Neural cell (in vitro differentiated cells): ENCODE results near the gene COPS8. TPM values are rescaled to one million over a fixed set of nuclear protein-coding genes. Genes with fewer than 3 reads are reported as not detected.

Experiments
- H2AFZ ChIP-seq: fragments of 200-600, 300-800 bp; sonication (generic), shearing (Covaris generic); 2 replicates; pipeline ENCODE4 v1.6.0; 2014; ENCODE audit warnings: low read depth, mild to moderate bottlenecking, antibody characterized with exemption, low read length, moderate library complexity
- H3F3A ChIP-seq: fragments of 200-600 bp; shearing (Covaris generic); 2 replicates; pipeline ENCODE4 v1.6.1; 2016; ENCODE audit warnings: mild to moderate bottlenecking, moderate library complexity, mixed read lengths, antibody characterized with exemption, low read length; ENCODE audit not compliant: insufficient read depth, poor library complexity, severe bottlenecking
- H3K27ac ChIP-seq: fragments of 200-600, 300-800 bp; sonication (generic), shearing (Covaris generic); 2 replicates; pipeline ENCODE4 v1.5.1; 2014; ENCODE audit warnings: mild to moderate bottlenecking, low read length, moderate library complexity
- H3K27me3 ChIP-seq: fragments of 300-800, 200-600 bp; sonication (generic), shearing (Covaris generic); 2 replicates; pipeline ENCODE4 v1.6.0; 2014; ENCODE audit warnings: mild to moderate bottlenecking, low read depth, low read length, moderate library complexity; ENCODE audit not compliant: insufficient read depth
- H3K36me3 ChIP-seq: fragments of 300-800, 200-600 bp; sonication (generic), shearing (Covaris generic); 2 replicates; pipeline ENCODE4 v1.5.1; 2014; ENCODE audit warnings: mild to moderate bottlenecking, antibody characterized with exemption, low read length, moderate library complexity; ENCODE audit not compliant: insufficient read depth
- H3K4me2 ChIP-seq: fragments of 300-800, 200-600 bp; sonication (generic), shearing (Covaris generic); 2 replicates; pipeline ENCODE4 v1.6.0; 2014; ENCODE audit warnings: mild to moderate bottlenecking, low read length
- H3K4me3 ChIP-seq: fragments of 300-800, 200-600 bp; sonication (generic), shearing (Covaris generic); 2 replicates; pipeline ENCODE4 v1.5.1; 2014; ENCODE audit warnings: mild to moderate bottlenecking, low read length, moderate library complexity
- H3K79me2 ChIP-seq: fragments of 200-600 bp; shearing (Covaris generic); replicated peaks from 2 replicates; pipeline ENCODE4 v1.6.0; 2014; ENCODE audit warnings: mild to moderate bottlenecking, low read length, moderate library complexity; ENCODE audit not compliant: insufficient read depth
- H3K9ac ChIP-seq: fragments of 300-800, 200-600 bp; sonication (generic), shearing (Covaris generic); 2 replicates; pipeline ENCODE4 v1.6.1; 2016; ENCODE audit warnings: mild to moderate bottlenecking, low read length, mixed read lengths
- H3K9me2 ChIP-seq: fragments of 200-600 bp; shearing (Covaris generic); 2 replicates; pipeline ENCODE4 v1.6.1; 2016; ENCODE audit warnings: mild to moderate bottlenecking, low read length, mixed read lengths; ENCODE audit not compliant: insufficient read depth
- H3K9me3 ChIP-seq: fragments of 200-600, 300-800 bp; sonication (generic), shearing (Covaris generic); 2 replicates; pipeline ENCODE4 v1.6.1; 2016; ENCODE audit warnings: mild to moderate bottlenecking, mixed run types, low read length, moderate library complexity, mixed read lengths
- H4K20me1 ChIP-seq: fragments of 200-600 bp; shearing (Covaris generic); 2 replicates; pipeline ENCODE4 v1.6.1; 2016; ENCODE audit warnings: mild to moderate bottlenecking, mixed run types; ENCODE audit not compliant: insufficient read depth
- CTCF ChIP-seq: fragments of 450-650 bp; IDR thresholded peaks from 2 replicates; pipeline ENCODE4 v1.5.1; 2014; ENCODE audit warnings: antibody characterized with exemption, mild to moderate bottlenecking, moderate library complexity; ENCODE audit not compliant: poor library complexity, severe bottlenecking
- EP300 ChIP-seq: fragments of 450-650 bp; conservative IDR thresholded peaks from 2 replicates; pipeline ENCODE4 v1.6.1; 2014; ENCODE audit warnings: antibody characterized with exemption, mild to moderate bottlenecking, moderate library complexity; ENCODE audit not compliant: poor library complexity, severe bottlenecking
- EZH2 ChIP-seq: fragments of 200-600, 300-800 bp; shearing (Covaris generic), sonication (generic); IDR thresholded peaks from 2 replicates; pipeline ENCODE4 v1.6.1; 2014; ENCODE audit warnings: antibody characterized with exemption, low read length, borderline replicate concordance, mild to moderate bottlenecking; ENCODE audit not compliant: insufficient read depth, poor library complexity, severe bottlenecking
- MXI1 ChIP-seq: fragments of 450-650 bp; conservative IDR thresholded peaks from 2 replicates; pipeline ENCODE4 v1.6.1; 2014; ENCODE audit warnings: antibody characterized with exemption, mild to moderate bottlenecking; ENCODE audit not compliant: poor library complexity, severe bottlenecking
- POLR2AphosphoS5 ChIP-seq: IDR thresholded peaks from 2 replicates; pipeline ENCODE4 v1.6.1; 2012
- RAD21 ChIP-seq: fragments of 450-650 bp; conservative IDR thresholded peaks from 2 replicates; pipeline ENCODE4 v1.6.1; 2014; ENCODE audit warnings: antibody characterized with exemption, mild to moderate bottlenecking, moderate library complexity
- REST ChIP-seq: IDR thresholded peaks from 2 replicates; pipeline ENCODE4 v1.6.1; 2012; ENCODE audit warnings: borderline replicate concordance
- SMC3 ChIP-seq: fragments of 450-650 bp; conservative IDR thresholded peaks from 2 replicates; pipeline ENCODE4 v1.6.1; 2014; ENCODE audit warnings: antibody characterized with exemption, mild to moderate bottlenecking, moderate library complexity; ENCODE audit not compliant: poor library complexity
- TAF1 ChIP-seq: IDR thresholded peaks from 2 replicates; pipeline ENCODE4 v1.6.1; 2012; ENCODE audit warnings: low read depth
- polyA plus RNA-seq: library from polyadenylated mRNA; depleted of rRNA; stranded (reverse); fragments of >200 nt; gene quantifications from 2 replicates; pipeline ENCODE4 v1.2.3, GENCODE V29; 2014

COPS8 gene
- polyA plus RNA-seq, 1 donor from 2014 or later: 269 TPM

- Histone ChIP-seq H2AFZ (no peak overlapping the region), H3K9ac (no peak overlapping the region), H3K27me3 (no peaks in the 10 kb centered on the region), H3K4me2 (no peak overlapping the region), H3K4me3 (no peak overlapping the region), H3K36me3 (no peaks in the 10 kb centered on the region), H4K20me1 (no peaks in the 10 kb centered on the region), H3K9me2 (no peaks in the 10 kb centered on the region), H3K27ac (no peak overlapping the region), H3K9me3 (no peaks in the 10 kb centered on the region), H3K79me2 (no peaks in the 10 kb centered on the region), H3F3A (no peaks in the 10 kb centered on the region)
- TF ChIP-seq POLR2AphosphoS5 (no peak), EP300 (no peak), SMC3 (no peak), REST (no peak), TAF1 (no peak)
Measured at GRCh38 chr2:237130562-237131421, 45.1 kb downstream of the COPS8 start.

GRCh38 chr2:237131749-237132533 lies 46.3 kb downstream of the COPS8 start:
- H3K36me3 ChIP-seq: no peaks in the 10 kb centered on the region
- no peak overlapping the region for H2AFZ ChIP-seq
- no peaks in the 10 kb centered on the region for H3K79me2 ChIP-seq
- no peaks in the 10 kb centered on the region for H3K9me2 ChIP-seq
- H3F3A ChIP-seq: no peaks in the 10 kb centered on the region
- H4K20me1 ChIP-seq: no peaks in the 10 kb centered on the region
- TF ChIP-seq TAF1 (no peak), RAD21 (no peak), EP300 (no peak), MXI1 (no peak), POLR2AphosphoS5 (no peak), EZH2 (no peak), CTCF (no peak), REST (no peak), SMC3 (no peak)
- no peak overlapping the region for H3K4me2 ChIP-seq
- no peak overlapping the region for H3K4me3 ChIP-seq
- H3K9ac ChIP-seq: no peak overlapping the region
- H3K27me3 ChIP-seq: no peaks in the 10 kb centered on the region
- no peak overlapping the region for H3K27ac ChIP-seq
- H3K9me3 ChIP-seq: no peaks in the 10 kb centered on the region
